ENCODE measurements around the gene SPAAR. TPM values are rescaled to one million over a fixed set of nuclear protein-coding genes. Genes with fewer than 3 reads are reported as not detected.

SPAAR gene
- total RNA-seq, 1 experiment from 2014 or later = not detected

DNA sequence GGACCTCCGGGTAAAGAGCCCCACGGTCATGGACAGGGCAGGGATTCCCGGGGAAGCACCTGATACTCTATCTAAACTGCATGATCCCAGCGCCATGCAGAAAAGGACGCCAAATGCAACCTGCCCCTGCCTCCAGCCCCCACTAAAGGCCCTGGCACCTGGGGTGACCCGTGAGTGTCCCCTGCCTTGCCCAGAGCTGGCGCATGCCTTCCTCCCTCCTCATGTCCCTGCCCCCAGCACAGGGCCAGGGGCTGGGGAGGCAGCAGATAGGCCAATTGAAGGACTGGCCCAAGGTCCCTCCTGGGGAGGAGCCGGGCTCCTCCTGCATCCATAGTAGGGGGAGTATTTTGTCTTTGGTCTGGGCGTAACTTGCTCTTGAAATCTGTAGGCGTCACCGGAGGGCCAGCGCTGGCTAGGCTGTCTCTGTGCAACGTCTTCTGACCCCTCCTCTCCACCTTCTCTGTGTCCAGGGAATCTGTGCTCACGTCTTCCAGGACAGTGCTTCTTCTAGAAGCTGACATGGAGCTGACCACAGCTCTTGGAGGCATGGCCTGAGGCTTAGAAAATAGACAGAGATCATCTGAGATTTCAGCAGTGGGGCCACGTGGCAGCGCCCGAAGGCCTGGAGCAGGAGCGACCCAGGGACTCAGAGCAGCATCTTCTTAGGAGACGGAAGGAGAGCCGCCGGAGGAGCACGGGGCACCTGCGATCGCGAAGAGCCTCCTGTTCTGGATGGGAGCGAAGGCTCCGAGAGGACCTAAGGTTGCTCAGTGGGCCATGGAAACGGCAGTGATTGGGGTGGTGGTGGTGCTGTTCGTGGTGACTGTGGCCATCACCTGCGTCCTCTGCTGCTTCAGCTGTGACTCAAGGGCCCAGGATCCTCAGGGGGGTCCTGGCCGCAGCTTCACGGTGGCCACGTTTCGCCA is 660 bp downstream of the SPAAR start:
- ATAC-seq (no peak), DNase-seq (ENCODE audit: low read depth, low spot score) (no peak)
- intact Hi-C loops (cut with micrococcal nuclease; ENCODE audit: unreplicated experiment) = no loop called here
- H3K4me1 ChIP-seq (ENCODE audit: control insufficient read depth, insufficient read depth, low read length) = peaks cover 61% of the 10 kb centered on the region
- no peaks in the 10 kb centered on the region for H3K9me3 ChIP-seq (ENCODE audit: control insufficient read depth, insufficient read depth, low read depth, low read length)
- H3K36me3 ChIP-seq (ENCODE audit: control insufficient read depth, insufficient read depth, low read length) = no peaks in the 10 kb centered on the region
- CTCF ChIA-PET = interaction anchor here (1.0 kb wide), 1 partner anchor 113 kb away, joined by 3 read pairs; no protein-coding TSS in a partner anchor
- POLR2A ChIA-PET = interaction anchor here (0.6 kb wide), 1 partner anchor 76 kb away, joined by 4 read pairs; no protein-coding TSS in a partner anchor
- H3K4me3 ChIP-seq (ENCODE audit: low read depth in 2 of 2, low read length in 2 of 2) = no peak overlapping the region
- peak overlapping the region; percentile 37; the same call in 1 of the 2 replicates for H3K27ac ChIP-seq (ENCODE audit: low read length)
- BruUV-seq (replicated peaks) = no TSS peak
- TF ChIP-seq, protein P1, sequence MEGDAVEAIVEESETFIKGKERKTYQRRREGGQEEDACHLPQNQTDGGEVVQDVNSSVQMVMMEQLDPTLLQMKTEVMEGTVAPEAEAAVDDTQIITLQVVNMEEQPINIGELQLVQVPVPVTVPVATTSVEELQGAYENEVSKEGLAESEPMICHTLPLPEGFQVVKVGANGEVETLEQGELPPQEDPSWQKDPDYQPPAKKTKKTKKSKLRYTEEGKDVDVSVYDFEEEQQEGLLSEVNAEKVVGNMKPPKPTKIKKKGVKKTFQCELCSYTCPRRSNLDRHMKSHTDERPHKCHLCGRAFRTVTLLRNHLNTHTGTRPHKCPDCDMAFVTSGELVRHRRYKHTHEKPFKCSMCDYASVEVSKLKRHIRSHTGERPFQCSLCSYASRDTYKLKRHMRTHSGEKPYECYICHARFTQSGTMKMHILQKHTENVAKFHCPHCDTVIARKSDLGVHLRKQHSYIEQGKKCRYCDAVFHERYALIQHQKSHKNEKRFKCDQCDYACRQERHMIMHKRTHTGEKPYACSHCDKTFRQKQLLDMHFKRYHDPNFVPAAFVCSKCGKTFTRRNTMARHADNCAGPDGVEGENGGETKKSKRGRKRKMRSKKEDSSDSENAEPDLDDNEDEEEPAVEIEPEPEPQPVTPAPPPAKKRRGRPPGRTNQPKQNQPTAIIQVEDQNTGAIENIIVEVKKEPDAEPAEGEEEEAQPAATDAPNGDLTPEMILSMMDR (IDR thresholded peaks at IDR 0.05) = no peak
- TF ChIP-seq POLR2AphosphoS5 (IDR thresholded peaks at IDR 0.05; ENCODE audit: low read depth, low read length) (no peak), TCF7L2 (IDR thresholded peaks at IDR 0.05; ENCODE audit: low read depth, low read length) (no peak), SIN3A (IDR thresholded peaks at IDR 0.05; ENCODE audit: borderline replicate concordance, insufficient read depth, low read depth, low read length) (no peak)
- TF ChIP-seq, protein P2, sequence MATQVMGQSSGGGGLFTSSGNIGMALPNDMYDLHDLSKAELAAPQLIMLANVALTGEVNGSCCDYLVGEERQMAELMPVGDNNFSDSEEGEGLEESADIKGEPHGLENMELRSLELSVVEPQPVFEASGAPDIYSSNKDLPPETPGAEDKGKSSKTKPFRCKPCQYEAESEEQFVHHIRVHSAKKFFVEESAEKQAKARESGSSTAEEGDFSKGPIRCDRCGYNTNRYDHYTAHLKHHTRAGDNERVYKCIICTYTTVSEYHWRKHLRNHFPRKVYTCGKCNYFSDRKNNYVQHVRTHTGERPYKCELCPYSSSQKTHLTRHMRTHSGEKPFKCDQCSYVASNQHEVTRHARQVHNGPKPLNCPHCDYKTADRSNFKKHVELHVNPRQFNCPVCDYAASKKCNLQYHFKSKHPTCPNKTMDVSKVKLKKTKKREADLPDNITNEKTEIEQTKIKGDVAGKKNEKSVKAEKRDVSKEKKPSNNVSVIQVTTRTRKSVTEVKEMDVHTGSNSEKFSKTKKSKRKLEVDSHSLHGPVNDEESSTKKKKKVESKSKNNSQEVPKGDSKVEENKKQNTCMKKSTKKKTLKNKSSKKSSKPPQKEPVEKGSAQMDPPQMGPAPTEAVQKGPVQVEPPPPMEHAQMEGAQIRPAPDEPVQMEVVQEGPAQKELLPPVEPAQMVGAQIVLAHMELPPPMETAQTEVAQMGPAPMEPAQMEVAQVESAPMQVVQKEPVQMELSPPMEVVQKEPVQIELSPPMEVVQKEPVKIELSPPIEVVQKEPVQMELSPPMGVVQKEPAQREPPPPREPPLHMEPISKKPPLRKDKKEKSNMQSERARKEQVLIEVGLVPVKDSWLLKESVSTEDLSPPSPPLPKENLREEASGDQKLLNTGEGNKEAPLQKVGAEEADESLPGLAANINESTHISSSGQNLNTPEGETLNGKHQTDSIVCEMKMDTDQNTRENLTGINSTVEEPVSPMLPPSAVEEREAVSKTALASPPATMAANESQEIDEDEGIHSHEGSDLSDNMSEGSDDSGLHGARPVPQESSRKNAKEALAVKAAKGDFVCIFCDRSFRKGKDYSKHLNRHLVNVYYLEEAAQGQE (IDR thresholded peaks at IDR 0.05; ENCODE audit: insufficient read depth in 1 of 2, low read depth in 2 of 2, low read length in 1 of 2) = no peak
- in situ Hi-C loops (cut with HindIII; ENCODE audit: low pct_unique_long_range_greater_than_20kb, low sequenced_read_pairs) = no loop called here
- H3K27me3 ChIP-seq (ENCODE audit: control insufficient read depth, insufficient read depth, low read length) = no peaks in the 10 kb centered on the region

DNA sequence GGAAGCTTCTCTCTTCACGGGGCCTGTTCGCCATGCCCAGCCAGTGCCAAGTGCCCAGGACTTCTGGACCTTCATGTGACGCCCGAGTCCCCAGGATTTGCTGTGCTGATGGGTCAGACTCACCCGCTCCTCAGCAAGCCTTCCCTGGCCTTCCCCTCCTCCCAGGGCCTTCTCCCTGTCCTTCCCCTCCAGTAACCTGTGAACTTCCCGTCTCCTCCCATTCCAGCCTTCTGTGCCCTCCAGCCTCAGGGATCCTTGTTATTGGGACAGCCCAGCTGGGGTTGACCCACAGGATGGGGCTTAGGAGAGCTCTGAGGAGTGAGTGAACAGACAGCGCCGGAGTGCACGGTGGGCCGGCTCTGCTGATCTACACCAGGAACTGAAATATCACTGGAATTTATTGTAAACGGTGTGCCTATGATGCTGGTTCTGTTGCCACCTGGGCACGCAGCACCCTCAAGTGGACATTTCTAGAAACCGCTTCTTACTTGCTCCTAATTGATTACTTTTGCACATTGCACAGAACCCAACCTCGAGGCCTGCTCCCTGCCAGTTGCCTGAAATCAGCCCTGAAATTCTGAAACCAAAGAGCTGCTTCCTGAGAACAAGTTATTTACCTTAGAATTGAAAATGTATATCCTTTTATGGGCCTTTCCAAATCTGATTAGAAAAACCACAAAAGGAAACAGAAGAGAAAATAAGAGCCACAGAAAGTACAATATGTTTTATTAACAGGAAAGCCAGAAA is 1.5 kb downstream of the SPAAR start:
- H3K36me3 ChIP-seq (ENCODE audit: control insufficient read depth, insufficient read depth, low read length) = no peaks in the 10 kb centered on the region
- CTCF ChIA-PET = interaction anchor here (0.5 to 0.8 kb wide), 4 partner anchors 12 to 1648 kb away, joined by 3 to 6 read pairs (median 3); no protein-coding TSS in a partner anchor
- intact Hi-C loops (cut with micrococcal nuclease; ENCODE audit: unreplicated experiment) (no loop called here), in situ Hi-C loops (cut with HindIII; ENCODE audit: low pct_unique_long_range_greater_than_20kb, low sequenced_read_pairs) (no loop called here)
- no peaks in the 10 kb centered on the region for H3K27me3 ChIP-seq (ENCODE audit: control insufficient read depth, insufficient read depth, low read length)
- no TSS peak for BruUV-seq (replicated peaks)
- H3K4me3 ChIP-seq (ENCODE audit: low read depth in 2 of 2, low read length in 2 of 2) = no peak overlapping the region
- peak overlapping the region; percentile 74 for H3K27ac ChIP-seq (ENCODE audit: low read length)
- POLR2A ChIA-PET = interaction anchor here (0.6 kb wide), 1 partner anchor 77 kb away, joined by 4 read pairs; no protein-coding TSS in a partner anchor
- TF ChIP-seq, protein P1 (IDR thresholded peaks at IDR 0.05) = no peak
- no peak for TF ChIP-seq TCF7L2 (IDR thresholded peaks at IDR 0.05; ENCODE audit: low read depth, low read length)
- TF ChIP-seq POLR2AphosphoS5 (IDR thresholded peaks at IDR 0.05; ENCODE audit: low read depth, low read length) = no peak
- no peak for TF ChIP-seq SIN3A (IDR thresholded peaks at IDR 0.05; ENCODE audit: borderline replicate concordance, insufficient read depth, low read depth, low read length)
- TF ChIP-seq, protein P2 (IDR thresholded peaks at IDR 0.05; ENCODE audit: insufficient read depth in 1 of 2, low read depth in 2 of 2, low read length in 1 of 2) = no peak
- H3K9me3 ChIP-seq (ENCODE audit: control insufficient read depth, insufficient read depth, low read depth, low read length) = no peaks in the 10 kb centered on the region
- ATAC-seq = peak; percentile 13; the same call in 1 of the 2 replicates
- DNase-seq (ENCODE audit: low read depth, low spot score) = no peak
- peaks cover 53% of the 10 kb centered on the region for H3K4me1 ChIP-seq (ENCODE audit: control insufficient read depth, insufficient read depth, low read length)

Measured in Panc1 (cell line).